ENCODE measurements around the gene AKT1.
"Not testable (repeated sequence)": the region's sequence is repeated elsewhere in the genome, so short reads cannot be mapped to it uniquely, and the experiment has no call there.

AKT1 gene

GRCh38 chr14:104734601-104734990 lies 61.0 kb downstream of the AKT1 start:
- TF ChIP-seq CTCF (conservative IDR thresholded peaks at IDR 0.05) (no peak), ZFX (IDR thresholded peaks at IDR 0.05) (no peak)
- no peak overlapping the region for H3K27ac ChIP-seq

DNA sequence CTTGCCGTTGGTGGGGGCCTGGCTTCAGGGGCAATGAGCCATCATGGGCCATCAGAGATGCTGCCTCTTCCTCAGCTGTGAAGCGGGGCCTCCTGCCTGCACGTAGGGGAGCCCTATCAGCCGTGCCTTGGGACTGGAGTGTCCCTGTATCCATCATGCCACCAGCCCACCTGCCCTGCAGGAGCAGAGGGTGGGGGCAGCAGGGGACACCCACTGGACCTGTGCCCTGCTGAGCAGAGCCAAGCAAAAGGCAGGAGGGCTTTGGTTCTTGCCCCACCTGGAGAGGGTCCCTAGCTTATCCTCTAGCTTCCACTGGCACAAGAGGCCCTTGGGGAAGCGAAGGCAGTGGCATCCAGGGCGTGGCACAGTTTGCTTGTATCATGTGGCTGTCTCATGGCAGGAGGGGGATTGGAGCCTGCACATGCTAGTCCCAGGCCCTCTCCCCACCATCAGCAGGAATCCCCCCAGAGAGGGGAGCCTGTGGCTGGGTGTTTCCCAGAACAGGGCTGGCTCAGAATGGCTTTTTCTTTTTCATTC lies 61.4 kb downstream of the AKT1 start:
- H3K27ac ChIP-seq = no peak overlapping the region
- TF ChIP-seq ZFX (IDR thresholded peaks at IDR 0.05) = no peak
- TF ChIP-seq CTCF (conservative IDR thresholded peaks at IDR 0.05) = no peak

GRCh38 chr14:104732931-104733681 lies 62.4 kb downstream of the AKT1 start:
- no peak overlapping the region for H3K27ac ChIP-seq

DNA sequence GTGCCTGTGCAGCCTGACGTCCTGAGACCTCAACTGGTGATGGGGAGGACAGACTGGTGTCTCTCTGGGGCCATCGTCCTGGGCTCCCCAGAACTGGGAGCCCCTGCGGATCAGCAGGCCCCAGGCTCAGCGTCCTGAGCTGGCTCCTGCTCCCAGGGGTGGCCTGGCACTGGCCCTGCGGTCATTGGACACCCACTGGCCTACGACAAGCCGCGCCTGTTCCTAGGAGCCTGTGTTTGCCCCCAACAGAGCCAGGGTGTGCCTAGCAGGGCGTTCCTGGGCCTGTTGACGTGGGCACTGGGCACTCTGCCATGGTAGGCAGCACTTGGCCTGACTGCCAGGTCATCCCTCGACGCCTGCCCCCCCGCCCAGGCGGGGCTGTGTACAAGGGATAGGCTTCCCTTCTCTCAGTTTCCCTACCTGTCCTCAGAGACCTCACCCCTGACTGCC lies 63.2 kb downstream of the AKT1 start:
- TF ChIP-seq ZFX (IDR thresholded peaks at IDR 0.05) = no peak
- no peak for TF ChIP-seq CTCF (conservative IDR thresholded peaks at IDR 0.05)
- no peak overlapping the region for H3K27ac ChIP-seq

More at GRCh38 chr14:104732931-104733681, 62.4 kb downstream of the AKT1 start:
- TF ChIP-seq CTCF (conservative IDR thresholded peaks at IDR 0.05) (no peak), ZFX (IDR thresholded peaks at IDR 0.05) (no peak)

GRCh38 chr14:104731320-104732294 lies 63.9 kb downstream of the AKT1 start:
- no peak overlapping the region for H3K27ac ChIP-seq
- no peak for TF ChIP-seq ZFX (IDR thresholded peaks at IDR 0.05)

- H3K27ac ChIP-seq = no peak overlapping the region
These were observed 65.1 kb downstream of the AKT1 start for GRCh38 chr14:104730487-104730886.

DNA sequence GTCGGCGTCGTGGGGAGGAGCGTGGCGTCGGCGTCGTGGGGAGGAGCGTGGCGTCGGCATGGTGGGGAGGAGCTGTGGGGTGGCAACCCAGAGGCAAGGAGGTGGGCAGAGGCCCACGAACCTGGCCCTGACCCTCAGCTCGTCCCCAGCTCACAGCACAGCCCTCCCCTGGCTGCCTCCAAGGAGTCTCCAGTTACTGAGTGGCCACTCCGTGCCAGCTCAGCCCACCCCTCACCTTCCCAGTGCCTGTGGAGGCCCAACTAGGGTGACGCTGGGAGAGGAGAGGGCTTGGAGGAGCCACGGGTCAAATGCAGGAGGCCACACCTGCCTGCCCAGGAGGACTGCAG lies 65.7 kb downstream of the AKT1 start:
- no peak overlapping the region for H3K27ac ChIP-seq
- TF ChIP-seq ZFX (IDR thresholded peaks at IDR 0.05) = no peak
- no peak for TF ChIP-seq CTCF (conservative IDR thresholded peaks at IDR 0.05)

More at GRCh38 chr14:104730487-104730886, 65.1 kb downstream of the AKT1 start:
- TF ChIP-seq CTCF (conservative IDR thresholded peaks at IDR 0.05) (no peak), ZFX (IDR thresholded peaks at IDR 0.05) (no peak)

GRCh38 chr14:104729176-104729834 lies 66.2 kb downstream of the AKT1 start:
- not testable (repeated sequence) for H3K27ac ChIP-seq
